BLaER1 (cell line): ENCODE results near the gene PUM1.

Source experiments
- H3K27ac ChIP-seq: shearing (Covaris generic); formaldehyde crosslinking; 2 replicates; pipeline ENCODE4 v1.8.1; 2022
- H3K27me3 ChIP-seq: shearing (Covaris generic); formaldehyde crosslinking; 2 replicates; pipeline ENCODE4 v1.8.1; 2022
- H3K36me3 ChIP-seq: shearing (Covaris generic); formaldehyde crosslinking; 2 replicates; pipeline ENCODE4 v1.8.1; 2022
- H3K4me1 ChIP-seq: shearing (Covaris generic); formaldehyde crosslinking; 2 replicates; pipeline ENCODE4 v1.8.1; 2022
- H3K4me2 ChIP-seq: shearing (Covaris generic); formaldehyde crosslinking; 2 replicates; pipeline ENCODE4 v1.8.1; 2022
- H3K4me3 ChIP-seq: shearing (Covaris generic); formaldehyde crosslinking; 2 replicates; pipeline ENCODE4 v1.8.1; 2022
- H3K9ac ChIP-seq: shearing (Covaris generic); formaldehyde crosslinking; 2 replicates; pipeline ENCODE4 v1.8.1; 2022
- H3K9me3 ChIP-seq: shearing (Covaris generic); formaldehyde crosslinking; 2 replicates; pipeline ENCODE4 v1.8.1; 2022
- H4K20me1 ChIP-seq: shearing (Covaris generic); formaldehyde crosslinking; 2 replicates; pipeline ENCODE4 v1.8.1; 2022
- Cebpa-rat ChIP-seq: shearing (Covaris generic); IDR thresholded peaks from 2 replicates; pipeline ENCODE4 v1.8.1; 2022

PUM1 gene

GRCh38 chr1:30904191-30904961 is 161.1 kb downstream of the PUM1 start:
- no peak for TF ChIP-seq Cebpa-rat
- Histone ChIP-seq H3K36me3 (no peaks in the 10 kb centered on the region), H3K9ac (no peak overlapping the region), H4K20me1 (peaks cover 88% of the 10 kb centered on the region), H3K4me2 (peak overlapping the region; percentile 36; the same call in 1 of the 2 replicates), H3K4me3 (no peak overlapping the region), H3K27me3 (peaks cover 95% of the 10 kb centered on the region), H3K9me3 (no peaks in the 10 kb centered on the region), H3K27ac (no peak overlapping the region), H3K4me1 (peaks cover 13% of the 10 kb centered on the region)

DNA sequence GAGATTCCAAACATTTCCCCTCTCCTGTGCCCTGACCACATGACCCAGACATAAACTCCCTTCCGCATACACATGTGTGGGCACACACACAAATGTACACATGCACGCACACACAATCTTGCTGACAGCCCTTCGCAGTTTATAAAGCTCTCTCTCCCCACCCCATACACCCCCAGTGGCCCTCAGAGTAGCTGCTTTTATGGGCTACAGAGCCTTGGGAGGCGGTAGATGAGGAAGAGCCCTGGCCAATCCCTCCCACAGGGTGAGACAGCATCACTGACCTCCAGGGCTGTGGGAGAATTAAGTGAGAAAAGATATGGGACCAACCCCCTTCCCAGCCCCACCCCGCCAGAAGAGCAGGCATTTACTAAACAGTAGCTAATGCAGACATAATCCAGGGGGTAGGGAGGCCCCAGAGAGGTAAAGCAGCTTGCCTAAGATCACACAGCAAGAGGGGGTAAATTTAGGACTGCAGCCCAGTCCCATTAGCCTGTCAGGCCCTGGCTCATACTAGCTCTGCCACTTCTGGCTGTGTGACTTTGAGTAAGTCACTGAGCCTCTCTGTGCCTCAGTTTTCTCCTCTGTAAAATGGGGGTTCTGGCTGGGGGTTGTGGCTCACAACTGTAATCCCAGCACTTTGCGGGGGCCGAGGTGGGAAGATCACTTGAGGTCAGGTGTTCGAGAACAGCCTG is 162.0 kb downstream of the PUM1 start:
- H3K27me3 ChIP-seq = peaks cover 95% of the 10 kb centered on the region
- no peak for TF ChIP-seq Cebpa-rat
- no peaks in the 10 kb centered on the region for H3K9me3 ChIP-seq
- H3K27ac ChIP-seq = no peak overlapping the region
- no peak overlapping the region for H3K4me2 ChIP-seq
- H3K4me1 ChIP-seq = peaks cover 16% of the 10 kb centered on the region; the same call in 1 of the 2 replicates
- peaks cover 90% of the 10 kb centered on the region for H4K20me1 ChIP-seq
- H3K9ac ChIP-seq = no peak overlapping the region
- H3K36me3 ChIP-seq = no peaks in the 10 kb centered on the region
- no peak overlapping the region for H3K4me3 ChIP-seq

DNA sequence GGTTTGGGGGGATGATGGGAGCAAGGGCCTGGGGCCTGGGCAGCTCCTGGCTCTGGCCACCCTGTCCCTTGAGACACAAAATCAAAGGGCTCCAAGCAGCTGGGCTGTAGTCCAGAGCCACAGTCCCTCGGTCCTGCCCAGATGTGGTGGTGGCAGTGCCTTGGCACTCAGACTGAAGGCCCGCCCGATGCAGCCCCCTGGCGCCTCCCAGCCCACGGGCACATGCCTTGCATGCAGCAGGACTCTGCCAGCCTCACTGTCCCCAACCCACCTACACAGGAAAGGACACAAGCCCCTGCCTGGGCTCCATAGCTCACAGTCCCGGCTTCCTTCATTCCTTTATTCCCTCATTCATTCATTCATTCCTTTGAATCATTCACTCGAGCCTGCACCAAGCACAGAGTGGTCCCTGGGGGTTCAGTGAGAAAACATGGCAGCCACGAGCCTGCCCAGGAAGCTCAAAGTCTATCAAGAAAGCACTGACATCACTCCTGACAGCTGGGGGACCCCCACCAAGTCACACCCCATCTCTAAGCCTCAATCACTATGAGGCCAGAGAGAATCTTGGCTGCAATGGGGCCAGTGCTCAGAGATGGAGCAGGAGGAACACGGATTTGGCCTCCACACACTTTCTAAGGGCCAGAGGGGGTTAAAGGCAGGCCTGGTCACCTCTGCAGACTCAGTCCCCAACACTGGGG is 162.8 kb downstream of the PUM1 start:
- H3K4me1 ChIP-seq = peaks cover 16% of the 10 kb centered on the region; the same call in 1 of the 2 replicates
- peaks cover 95% of the 10 kb centered on the region for H3K27me3 ChIP-seq
- no peak overlapping the region for H3K4me3 ChIP-seq
- TF ChIP-seq Cebpa-rat = no peak
- no peaks in the 10 kb centered on the region for H3K9me3 ChIP-seq
- H3K27ac ChIP-seq = no peak overlapping the region
- H3K36me3 ChIP-seq = no peaks in the 10 kb centered on the region
- H4K20me1 ChIP-seq = peaks cover 94% of the 10 kb centered on the region
- H3K4me2 ChIP-seq = no peak overlapping the region
- H3K9ac ChIP-seq = no peak overlapping the region

DNA sequence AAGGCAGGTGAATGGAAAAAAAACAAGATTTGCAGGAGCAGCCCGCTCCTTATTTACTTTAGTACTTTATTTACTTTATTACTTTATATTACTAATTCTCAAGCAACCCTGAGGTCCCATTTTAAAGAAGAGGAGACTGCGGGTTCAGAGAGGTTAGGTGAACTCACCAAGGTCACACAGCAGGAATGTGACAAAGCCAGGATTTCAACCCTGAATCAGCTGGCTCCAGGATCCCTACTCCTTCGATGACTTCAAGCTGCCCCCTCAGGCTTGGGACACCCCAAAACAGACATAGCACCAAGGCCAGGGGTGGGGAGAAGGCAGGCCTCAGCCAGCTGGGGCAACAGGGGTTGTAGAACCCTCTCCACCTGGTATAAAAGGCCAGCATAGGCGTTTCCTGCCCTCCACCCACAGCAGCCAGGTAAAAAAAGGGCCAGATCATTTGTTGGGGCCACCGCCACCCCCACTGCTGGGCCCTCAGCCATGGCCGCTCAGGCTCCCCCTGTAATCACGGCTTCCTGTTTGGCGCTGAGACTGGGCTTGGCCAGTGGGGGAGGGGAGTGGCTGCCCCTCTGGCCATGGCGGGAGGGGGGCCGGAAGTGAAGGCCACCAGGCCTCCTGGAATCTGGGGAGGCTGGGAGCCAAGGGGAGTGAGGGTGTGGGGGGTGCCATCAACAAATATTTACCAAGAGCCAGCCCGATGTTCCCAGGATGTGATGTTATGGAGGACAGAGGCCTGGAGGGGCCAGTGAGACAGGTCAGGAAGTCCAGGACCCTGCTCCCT is 163.5 kb downstream of the PUM1 start:
- Histone ChIP-seq H3K27me3 (peaks cover 95% of the 10 kb centered on the region), H3K36me3 (no peaks in the 10 kb centered on the region), H3K27ac (no peak overlapping the region), H3K9me3 (no peaks in the 10 kb centered on the region), H3K4me2 (no peak overlapping the region), H4K20me1 (peaks cover 94% of the 10 kb centered on the region), H3K4me1 (peaks cover 16% of the 10 kb centered on the region; the same call in 1 of the 2 replicates), H3K9ac (no peak overlapping the region), H3K4me3 (no peak overlapping the region)
- TF ChIP-seq Cebpa-rat = no peak

DNA sequence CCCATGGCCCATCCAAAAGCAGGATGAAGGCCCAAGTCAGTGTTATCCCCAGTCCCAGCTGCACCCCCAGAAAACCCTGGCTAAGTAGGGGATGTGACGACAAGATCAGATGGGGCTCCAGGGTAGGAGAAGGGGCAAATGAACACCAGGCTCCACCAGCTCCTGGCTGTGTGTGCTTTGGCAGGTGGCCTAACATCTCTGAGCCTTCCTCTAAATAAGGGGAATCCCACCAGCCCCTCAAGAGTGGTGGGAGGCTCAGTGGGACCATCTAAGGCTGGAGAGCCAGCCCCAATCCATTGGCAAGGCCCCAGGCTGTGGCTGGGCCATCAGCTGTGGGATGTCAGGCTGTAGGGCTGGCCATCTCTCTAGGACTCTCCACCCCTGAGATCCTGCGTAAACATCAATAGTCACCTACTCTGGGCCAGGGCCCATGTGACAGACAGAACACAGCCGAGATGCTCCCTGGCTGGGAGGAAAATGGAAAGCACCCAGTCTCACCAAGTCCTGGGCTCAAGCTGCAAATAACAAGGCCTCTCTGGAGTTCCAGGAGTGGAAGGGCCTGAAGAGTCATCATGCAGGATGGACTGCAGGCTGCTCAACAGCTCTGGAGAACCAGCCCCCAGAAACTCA is 164.5 kb downstream of the PUM1 start:
- H3K27me3 ChIP-seq = peaks cover 95% of the 10 kb centered on the region
- no peak overlapping the region for H3K27ac ChIP-seq
- no peaks in the 10 kb centered on the region for H3K36me3 ChIP-seq
- peaks cover 94% of the 10 kb centered on the region for H4K20me1 ChIP-seq
- no peaks in the 10 kb centered on the region for H3K9me3 ChIP-seq
- H3K4me1 ChIP-seq = peaks cover 16% of the 10 kb centered on the region; the same call in 1 of the 2 replicates
- no peak overlapping the region for H3K4me3 ChIP-seq
- no peak overlapping the region for H3K4me2 ChIP-seq
- no peak overlapping the region for H3K9ac ChIP-seq
- TF ChIP-seq Cebpa-rat = no peak

DNA sequence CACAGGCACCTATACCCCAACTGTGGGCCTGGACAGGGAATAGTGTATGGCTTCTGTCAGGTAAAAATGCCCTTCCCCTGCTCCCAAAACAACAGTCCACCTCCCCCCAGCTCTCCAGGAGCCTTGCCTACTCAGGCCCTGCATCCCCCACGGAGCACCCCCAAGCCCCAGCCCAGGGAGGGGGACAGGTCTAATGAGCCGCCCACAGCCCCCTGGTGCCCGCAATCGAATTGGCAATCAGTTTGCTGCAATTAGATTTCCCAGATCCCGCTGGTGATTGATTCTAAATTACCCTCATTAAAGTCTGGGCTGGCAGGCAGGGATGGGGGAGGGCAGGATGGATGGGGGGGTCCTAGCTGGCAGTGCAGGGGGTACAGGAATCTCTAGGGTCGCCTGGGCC is 165.0 kb downstream of the PUM1 start:
- Histone ChIP-seq H3K9ac (no peak overlapping the region), H3K4me1 (peaks cover 16% of the 10 kb centered on the region; the same call in 1 of the 2 replicates), H3K27ac (no peak overlapping the region), H4K20me1 (peaks cover 88% of the 10 kb centered on the region), H3K36me3 (no peaks in the 10 kb centered on the region), H3K4me3 (no peak overlapping the region), H3K9me3 (no peaks in the 10 kb centered on the region), H3K4me2 (no peak overlapping the region), H3K27me3 (peaks cover 93% of the 10 kb centered on the region)
- no peak for TF ChIP-seq Cebpa-rat

- no peak overlapping the region for H3K4me3 ChIP-seq
- H3K27me3 ChIP-seq = peaks cover 94% of the 10 kb centered on the region
- peaks cover 92% of the 10 kb centered on the region for H4K20me1 ChIP-seq
- TF ChIP-seq Cebpa-rat = no peak
- H3K4me2 ChIP-seq = no peak overlapping the region
- H3K4me1 ChIP-seq = peaks cover 16% of the 10 kb centered on the region; the same call in 1 of the 2 replicates
- H3K27ac ChIP-seq = no peak overlapping the region
- H3K9ac ChIP-seq = no peak overlapping the region
- H3K9me3 ChIP-seq = no peaks in the 10 kb centered on the region
- no peaks in the 10 kb centered on the region for H3K36me3 ChIP-seq
Observed at GRCh38 chr1:30899577-30900389, 165.7 kb downstream of the PUM1 start.

GRCh38 chr1:30898031-30898815 is 167.3 kb downstream of the PUM1 start:
- Histone ChIP-seq H3K9ac (no peak overlapping the region), H3K27me3 (peaks cover 85% of the 10 kb centered on the region), H3K36me3 (no peaks in the 10 kb centered on the region), H3K4me2 (no peak overlapping the region), H4K20me1 (peaks cover 81% of the 10 kb centered on the region), H3K4me3 (no peak overlapping the region), H3K4me1 (0 out of 2 replicates have a peak, but pooled peaks cover 11% of the 10 kb centered on the region), H3K27ac (no peak overlapping the region), H3K9me3 (no peaks in the 10 kb centered on the region)
- TF ChIP-seq Cebpa-rat = no peak
